Upper lobe of left lung (tissue), 6 donors: ENCODE results near the gene DENND4C. TPM values are rescaled to one million over a fixed set of nuclear protein-coding genes. Genes with fewer than 3 reads are reported as not detected.

Source experiments
- ATAC-seq, 2 donors: fragments of 200-7000 bp; cut with Tn5 transposase; one replicate each; pipeline ENCODE4 v1.9.1; 2022; ENCODE audit warnings: mild to moderate bottlenecking in 2 of 2, moderate library complexity in 2 of 2; ENCODE audit not compliant: low FRiP score in 2 of 2
- DNase-seq, 2 donors: peaks; one replicate each; pipeline ENCODE4 v3.0.0-alpha.2; 2019 to 2020
- H3K27ac ChIP-seq, 4 donors: fragments of 200-600 bp; sonication (generic); one replicate each; pipeline ENCODE4 v1.5.1; 2016 to 2019
- H3K27me3 ChIP-seq, 4 donors: fragments of 200-600 bp; sonication (generic); one replicate each; pipeline ENCODE4 v1.5.1; 2017 to 2019
- H3K36me3 ChIP-seq, 4 donors: fragments of 200-600 bp; sonication (generic); one replicate each; pipeline ENCODE4 v1.5.1; 2016 to 2019
- H3K4me1 ChIP-seq, 4 donors: fragments of 200-600 bp; sonication (generic); one replicate each; pipeline ENCODE4 v1.5.1; 2018 to 2019
- H3K4me3 ChIP-seq, 4 donors: fragments of 200-600 bp; sonication (generic); one replicate each; pipeline ENCODE4 v1.5.1; 2017 to 2019; ENCODE audit warnings: mild to moderate bottlenecking in 2 of 4, moderate library complexity in 1 of 4
- H3K9me3 ChIP-seq, 4 donors: fragments of 200-600 bp; sonication (generic); one replicate each; pipeline ENCODE4 v1.5.1; 2018 to 2019
- CTCF ChIP-seq, 6 experiments: fragments of 450-650 bp in 4 of 6; fragments of 200-600 bp in 2 of 6; sonication (generic) in 2 of 6; IDR thresholded peaks; one replicate each; pipeline ENCODE4 v1.5.1; 2016 to 2019; ENCODE audit warnings: antibody characterized with exemption in 6 of 6
- EP300 ChIP-seq, 4 donors: sonication (generic); formaldehyde crosslinking; IDR thresholded peaks; one replicate each; pipeline ENCODE4 v1.5.1; 2017; ENCODE audit warnings: antibody characterized with exemption in 4 of 4, control low read depth in 2 of 4
- POLR2A ChIP-seq, 4 donors: fragments of 450-650 bp; IDR thresholded peaks; one replicate each; pipeline ENCODE4 v1.5.1; 2016 to 2017; ENCODE audit warnings: antibody characterized with exemption in 4 of 4, mild to moderate bottlenecking in 2 of 4
- POLR2AphosphoS5 ChIP-seq, 2 donors: sonication (generic); formaldehyde crosslinking; IDR thresholded peaks; one replicate each; pipeline ENCODE4 v1.5.1; 2017; ENCODE audit warnings: antibody characterized with exemption in 2 of 2
- WGBS, 2 donors: methylation state at CpG; one replicate each; pipeline ENCODE4 v1.1.5; 2017 to 2018; 5-methylcytosine and 5-hydroxymethylcytosine counted together
- total RNA-seq, 6 donors: library from RNA; depleted of rRNA in 4 of 6; stranded (reverse); fragments of >200 nt in 4 of 6; gene quantifications; one replicate each; pipeline versions ENCODE4 v1.1.0 to v1.2.1, GENCODE V29; 2016 to 2021
- donor health status: DM: no; HTN: no; CAD: no; lungs with moderate emphysema.
- donor health status: DM: no; HTN: yes; CAD: no; lungs with severe emphysema.

Gene DENND4C
- total RNA-seq, 6 donors from 2014 or later = 66.1 to 181 (median 108) TPM

- no peaks in the 10 kb centered on the region for H3K9me3 ChIP-seq
- no peaks in the 10 kb centered on the region for H3K27me3 ChIP-seq
- WGBS, 2 donors = 75% methylated on average over 3 of the region's 3 CpGs
- H3K36me3 ChIP-seq = peaks cover 0 to 15% (median 0%) of the 10 kb centered on the region in 4 donors
- no peak for TF ChIP-seq POLR2A (IDR thresholded peaks at IDR 0.05)
- no peak for TF ChIP-seq CTCF (IDR thresholded peaks at IDR 0.05)
- TF ChIP-seq POLR2AphosphoS5 (IDR thresholded peaks at IDR 0.05) = no peak
- no peak for TF ChIP-seq EP300 (IDR thresholded peaks at IDR 0.05)
- DNase-seq = no peak
- no peak for ATAC-seq
- no peak overlapping the region for H3K4me3 ChIP-seq
- H3K4me1 ChIP-seq = peaks cover 6 to 21% (median 7%) of the 10 kb centered on the region in 4 donors
- no peak overlapping the region for H3K27ac ChIP-seq
Measured at GRCh38 chr9:19284729-19285128, 54.2 kb downstream of the DENND4C start.

- Histone ChIP-seq H3K4me1 (peaks cover 6 to 21% (median 7%) of the 10 kb centered on the region in 4 donors), H3K4me3 (no peak overlapping the region), H3K9me3 (no peaks in the 10 kb centered on the region), H3K36me3 (peaks cover 0 to 27% (median 3%) of the 10 kb centered on the region in 4 donors), H3K27ac (no peak overlapping the region), H3K27me3 (no peaks in the 10 kb centered on the region)
- 33 to 45% methylated on average over 5 of the region's 5 CpGs for WGBS, 2 donors
- TF ChIP-seq POLR2AphosphoS5 (IDR thresholded peaks at IDR 0.05) (no peak), CTCF (IDR thresholded peaks at IDR 0.05) (no peak)
- DNase-seq (no peak), ATAC-seq (no peak)
Measured at GRCh38 chr9:19286634-19287188, 56.2 kb downstream of the DENND4C start.

GRCh38 chr9:19288081-19288480 lies 57.6 kb downstream of the DENND4C start:
- ATAC-seq (no peak), DNase-seq (no peak)
- 84 to 85% methylated on average over 2 of the region's 2 CpGs for WGBS, 2 donors
- Histone ChIP-seq H3K27ac (no peak overlapping the region), H3K9me3 (no peaks in the 10 kb centered on the region), H3K36me3 (peaks cover 0 to 37% (median 7%) of the 10 kb centered on the region in 4 donors), H3K4me1 (peaks cover 6 to 21% (median 7%) of the 10 kb centered on the region in 4 donors), H3K27me3 (no peaks in the 10 kb centered on the region), H3K4me3 (no peak overlapping the region)
- no peak for TF ChIP-seq CTCF (IDR thresholded peaks at IDR 0.05)
- TF ChIP-seq POLR2AphosphoS5 (IDR thresholded peaks at IDR 0.05) = no peak
- TF ChIP-seq POLR2A (IDR thresholded peaks at IDR 0.05) = no peak
- no peak for TF ChIP-seq EP300 (IDR thresholded peaks at IDR 0.05)

- peaks cover 6 to 21% (median 7%) of the 10 kb centered on the region in 4 donors for H3K4me1 ChIP-seq
- no peaks in the 10 kb centered on the region for H3K9me3 ChIP-seq
- no peak overlapping the region for H3K4me3 ChIP-seq
- peaks cover 0 to 44% (median 7%) of the 10 kb centered on the region in 4 donors for H3K36me3 ChIP-seq
- H3K27ac ChIP-seq = no peak overlapping the region
- TF ChIP-seq POLR2AphosphoS5 (IDR thresholded peaks at IDR 0.05) (no peak), CTCF (IDR thresholded peaks at IDR 0.05) (no peak), EP300 (IDR thresholded peaks at IDR 0.05) (no peak), POLR2A (IDR thresholded peaks at IDR 0.05) (no peak)
- DNase-seq = no peak
- H3K27me3 ChIP-seq = no peaks in the 10 kb centered on the region
- no peak for ATAC-seq
Measured at GRCh38 chr9:19290103-19290502, 59.6 kb downstream of the DENND4C start.

- H3K4me1 ChIP-seq = no peaks in the 10 kb centered on the region
- DNase-seq (no peak), ATAC-seq (no peak)
- 89 to 92% methylated on average over 4 of the region's 4 CpGs for WGBS, 2 donors
- H3K27me3 ChIP-seq = no peaks in the 10 kb centered on the region
- H3K36me3 ChIP-seq = peaks cover 3 to 59% (median 17%) of the 10 kb centered on the region in 4 donors
- TF ChIP-seq EP300 (IDR thresholded peaks at IDR 0.05) = no peak
- no peak for TF ChIP-seq POLR2A (IDR thresholded peaks at IDR 0.05)
- no peak for TF ChIP-seq CTCF (IDR thresholded peaks at IDR 0.05)
- no peak for TF ChIP-seq POLR2AphosphoS5 (IDR thresholded peaks at IDR 0.05)
- no peaks in the 10 kb centered on the region for H3K9me3 ChIP-seq
- H3K27ac ChIP-seq = no peak overlapping the region
- no peak overlapping the region for H3K4me3 ChIP-seq
Measured at GRCh38 chr9:19294219-19294618, 63.7 kb downstream of the DENND4C start.
